Measurements from ENCODE around the gene CMTR2. TPM values are rescaled to one million over a fixed set of nuclear protein-coding genes. Genes with fewer than 3 reads are reported as not detected.
"Not testable (repeated sequence)": the region's sequence is repeated elsewhere in the genome, so short reads cannot be mapped to it uniquely, and the experiment has no call there.

The CMTR2 gene
- total and polyA plus RNA-seq, 2 of the 4 experiments (the other 2 are of a cell fraction): 10.6 to 21.9 TPM

GRCh38 chr16:71293919-71294318, 4.7 kb upstream of the CMTR2 start:
- ATAC-seq (ENCODE audit: low read depth) (no peak), DNase-seq (no peak)
- Histone ChIP-seq H3K9me1 (ENCODE audit: insufficient read depth, low read length) (no peaks in the 10 kb centered on the region), H2AK5ac (ENCODE audit: low read depth, low read length) (no peak overlapping the region), H3K9ac (ENCODE audit: low read depth, low read length) (no peak overlapping the region), H3K56ac (ENCODE audit: extremely low read depth, insufficient read depth, low read length) (no peak overlapping the region), H3K36me3 (ENCODE audit: control insufficient read depth, insufficient read depth, low read length) (no peaks in the 10 kb centered on the region), H3K14ac (replicated peaks; ENCODE audit: low read depth, low read length) (no peak overlapping the region), H3K27me3 (ENCODE audit: control insufficient read depth, insufficient read depth, low read length) (no peaks in the 10 kb centered on the region), H2BK120ac (ENCODE audit: low read depth, low read length) (no peak overlapping the region), H2AK9ac (replicated peaks; ENCODE audit: low read depth, low read length, poor library complexity) (no peak overlapping the region), H3K4me1 (ENCODE audit: control insufficient read depth, insufficient read depth, low read length) (no peaks in the 10 kb centered on the region; the same call in 1 of the 2 replicates), H4K5ac (ENCODE audit: low read depth, low read length) (no peak overlapping the region), H3K4me3 (ENCODE audit: insufficient read depth, low read depth, low read length) (no peak overlapping the region), H2BK15ac (ENCODE audit: low read depth, low read length) (no peak overlapping the region), H3K23ac (ENCODE audit: low read depth, low read length) (no peak overlapping the region), H3K9me3 (ENCODE audit: control insufficient read depth, insufficient read depth, low read length) (no peaks in the 10 kb centered on the region), H3K27ac (ENCODE audit: insufficient read depth, low read length) (no peak overlapping the region), H4K8ac (ENCODE audit: low read depth in 2 of 2, low read length in 2 of 2) (no peak overlapping the region), H2BK20ac (ENCODE audit: low read depth, low read length) (no peak overlapping the region), H3K4me2 (ENCODE audit: low read depth, low read length) (no peak overlapping the region), H3K18ac (ENCODE audit: low read depth, low read length) (no peak overlapping the region), H4K20me1 (ENCODE audit: insufficient read depth, low read length) (no peaks in the 10 kb centered on the region), H2BK5ac (ENCODE audit: low read depth, low read length, poor library complexity, severe bottlenecking) (no peak overlapping the region), H2AFZ (replicated peaks; ENCODE audit: low read length, poor library complexity) (no peak overlapping the region), H3K79me1 (ENCODE audit: low read depth in 1 of 2, low read length in 2 of 2) (no peaks in the 10 kb centered on the region), H4K91ac (ENCODE audit: insufficient read depth, low read depth, low read length) (no peak overlapping the region), H3K4ac (ENCODE audit: low read depth, low read length) (no peak overlapping the region)
- in situ Hi-C loops (cut with MboI; ENCODE audit: low sequenced_read_pairs) (loop anchor here (25.0 kb wide), 1 partner anchor 507 kb away; no protein-coding TSS in a partner anchor), intact Hi-C loops (cut with micrococcal nuclease) (no loop called here), dilution Hi-C loops (cut with HindIII; ENCODE audit: low sequenced_read_pairs, unreplicated experiment) (no loop called here)
- no peak for TF ChIP-seq MAFK (IDR thresholded peaks at IDR 0.05; ENCODE audit: low read depth, low read length)
- no peak for TF ChIP-seq RFX5 (IDR thresholded peaks at IDR 0.05; ENCODE audit: low read depth, low read length)
- WGBS, 2 experiments (ENCODE audit: extremely low coverage in 2 of 2, insufficient read length in 1 of 2): no CpG with 5 or more reads among the region's 1 CpG
- BruUV-seq (replicated peaks): no TSS peak
- ChIA-PET POLR2A (ENCODE audit: unreplicated experiment) (interaction anchor here (0.6 kb wide), 1 partner anchor 620 kb away, joined by 3 read pairs; no protein-coding TSS in a partner anchor), CTCF (interaction anchor here (1.5 kb wide), 1 partner anchor 17 kb away, joined by 7 read pairs; no protein-coding TSS in a partner anchor)

GRCh38 chr16:71292095-71292494, 2.9 kb upstream of the CMTR2 start:
- H3K4me3 ChIP-seq (ENCODE audit: insufficient read depth, low read depth, low read length); H4K5ac ChIP-seq (ENCODE audit: low read depth, low read length); H4K8ac ChIP-seq (ENCODE audit: low read depth in 2 of 2, low read length in 2 of 2); H2BK120ac ChIP-seq (ENCODE audit: low read depth, low read length); ATAC-seq (ENCODE audit: low read depth); H3K27ac ChIP-seq (ENCODE audit: insufficient read depth, low read length); H3K36me3 ChIP-seq (ENCODE audit: control insufficient read depth, insufficient read depth, low read length); H2BK20ac ChIP-seq (ENCODE audit: low read depth, low read length); dilution Hi-C loops (cut with HindIII; ENCODE audit: low sequenced_read_pairs, unreplicated experiment); BruUV-seq (replicated peaks); POLR2A ChIA-PET (ENCODE audit: unreplicated experiment); intact Hi-C loops (cut with micrococcal nuclease); H3K14ac ChIP-seq (replicated peaks; ENCODE audit: low read depth, low read length); H3K9me3 ChIP-seq (ENCODE audit: control insufficient read depth, insufficient read depth, low read length); H3K9ac ChIP-seq (ENCODE audit: low read depth, low read length); H3K4me1 ChIP-seq (ENCODE audit: control insufficient read depth, insufficient read depth, low read length); H2BK5ac ChIP-seq (ENCODE audit: low read depth, low read length, poor library complexity, severe bottlenecking); H3K4ac ChIP-seq (ENCODE audit: low read depth, low read length); H3K9me1 ChIP-seq (ENCODE audit: insufficient read depth, low read length); H4K91ac ChIP-seq (ENCODE audit: insufficient read depth, low read depth, low read length); H3K23ac ChIP-seq (ENCODE audit: low read depth, low read length); H2BK15ac ChIP-seq (ENCODE audit: low read depth, low read length); H3K4me2 ChIP-seq (ENCODE audit: low read depth, low read length); H3K18ac ChIP-seq (ENCODE audit: low read depth, low read length); H2AFZ ChIP-seq (replicated peaks; ENCODE audit: low read length, poor library complexity); H2AK5ac ChIP-seq (ENCODE audit: low read depth, low read length); H3K27me3 ChIP-seq (ENCODE audit: control insufficient read depth, insufficient read depth, low read length); CTCF ChIA-PET; H3K56ac ChIP-seq (ENCODE audit: extremely low read depth, insufficient read depth, low read length); H4K20me1 ChIP-seq (ENCODE audit: insufficient read depth, low read length); H2AK9ac ChIP-seq (replicated peaks; ENCODE audit: low read depth, low read length, poor library complexity); DNase-seq: not testable (repeated sequence)
- WGBS, 2 experiments (ENCODE audit: extremely low coverage in 2 of 2, insufficient read length in 1 of 2): no CpG with 5 or more reads among the region's 3 CpGs
- H3K79me1 ChIP-seq (ENCODE audit: low read depth in 1 of 2, low read length in 2 of 2): peaks cover 5 to 15% of the 10 kb centered on the region in 2 experiments; a peak in 3 of 4 replicates
- in situ Hi-C loops (cut with MboI; ENCODE audit: low sequenced_read_pairs): loop anchor here (25.0 kb wide), 1 partner anchor 505 kb away; no protein-coding TSS in a partner anchor
